EL (cell line): Measurements from ENCODE around the gene GOLGA6L24.
"Not testable (repeated sequence)": the region's sequence is repeated elsewhere in the genome, so short reads cannot be mapped to it uniquely, and the experiment has no call there.

Source experiments
- DNase-seq: peaks from one replicate; pipeline ENCODE4 v3.0.0-alpha.2; 2016

The GOLGA6L24 gene

GRCh38 chr15:28357984-28358383 lies at the start of gene GOLGA6L24:
GOLGA6L24 (minus strand) TSS chr15:28358084; CDS start chr15:28358023, 61 bp downstream.
- not testable (repeated sequence) for DNase-seq

- not testable (repeated sequence) for DNase-seq
Measured at GRCh38 chr15:28402774-28403435, 45.0 kb upstream of the GOLGA6L24 start.

GRCh38 chr15:28396022-28396421 lies 38.1 kb upstream of the GOLGA6L24 start:
- not testable (repeated sequence) for DNase-seq

- DNase-seq = not testable (repeated sequence)
Measured at GRCh38 chr15:28380053-28380452, 22.2 kb upstream of the GOLGA6L24 start.

GRCh38 chr15:28378364-28378763 lies 20.5 kb upstream of the GOLGA6L24 start, which contains the start of gene GOLGA8F:
GOLGA8F (plus strand) TSS chr15:28378664; CDS start chr15:28378762, 98 bp downstream.
- DNase-seq = not testable (repeated sequence)

- not testable (repeated sequence) for DNase-seq
Measured at GRCh38 chr15:28365502-28365901, 7.6 kb upstream of the GOLGA6L24 start.

GRCh38 chr15:28322129-28322588 lies 35.7 kb downstream of the GOLGA6L24 start, which contains the start of gene HERC2:
HERC2 (minus strand) TSS chr15:28322179; CDS start chr15:28321433, 746 bp downstream.
- DNase-seq = not testable (repeated sequence)

- DNase-seq = not testable (repeated sequence)
Measured at GRCh38 chr15:28321358-28322078, 36.4 kb downstream of the GOLGA6L24 start.

- DNase-seq = not testable (repeated sequence)
Measured at GRCh38 chr15:28319725-28320124, 38.2 kb downstream of the GOLGA6L24 start.

- DNase-seq = not testable (repeated sequence)
Measured at GRCh38 chr15:28318828-28319227, 39.1 kb downstream of the GOLGA6L24 start.

- not testable (repeated sequence) for DNase-seq
Measured at GRCh38 chr15:28318122-28318521, 39.8 kb downstream of the GOLGA6L24 start.

- DNase-seq = not testable (repeated sequence)
Measured at GRCh38 chr15:28316958-28317357, 40.9 kb downstream of the GOLGA6L24 start.

GRCh38 chr15:28310454-28310853 lies 47.4 kb downstream of the GOLGA6L24 start:
- not testable (repeated sequence) for DNase-seq

- DNase-seq = not testable (repeated sequence)
Measured at GRCh38 chr15:28308718-28309117, 49.2 kb downstream of the GOLGA6L24 start.
